ENCODE results near the gene DDX46. TPM values are rescaled to one million over a fixed set of nuclear protein-coding genes. Genes with fewer than 3 reads are reported as not detected.

Gene DDX46
- total RNA-seq, 1 donor = 29.8 TPM

DNA sequence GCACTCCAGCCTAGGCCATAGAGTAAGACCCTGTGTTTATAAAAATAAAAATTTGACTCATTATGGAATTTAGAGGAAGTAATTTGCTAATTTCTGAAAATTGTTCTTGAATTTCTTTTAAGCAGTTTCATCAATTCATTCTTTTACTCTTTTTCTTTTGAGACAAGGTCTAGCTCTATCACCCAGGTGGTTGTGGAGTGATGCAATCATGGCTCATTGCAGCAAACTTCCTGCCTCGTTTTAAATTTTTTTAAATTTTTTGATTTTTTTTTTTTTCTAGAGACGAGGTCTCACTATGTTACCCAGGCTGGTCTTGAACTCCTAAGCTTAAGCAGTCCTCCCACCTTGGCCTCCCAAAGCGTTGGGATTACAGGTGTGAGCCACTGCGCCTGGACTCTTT is 23.3 kb upstream of the DDX46 start:
- no peak overlapping the region for H3K4me3 ChIP-seq (ENCODE audit: low read depth, low read length)
- TF ChIP-seq, protein P1, sequence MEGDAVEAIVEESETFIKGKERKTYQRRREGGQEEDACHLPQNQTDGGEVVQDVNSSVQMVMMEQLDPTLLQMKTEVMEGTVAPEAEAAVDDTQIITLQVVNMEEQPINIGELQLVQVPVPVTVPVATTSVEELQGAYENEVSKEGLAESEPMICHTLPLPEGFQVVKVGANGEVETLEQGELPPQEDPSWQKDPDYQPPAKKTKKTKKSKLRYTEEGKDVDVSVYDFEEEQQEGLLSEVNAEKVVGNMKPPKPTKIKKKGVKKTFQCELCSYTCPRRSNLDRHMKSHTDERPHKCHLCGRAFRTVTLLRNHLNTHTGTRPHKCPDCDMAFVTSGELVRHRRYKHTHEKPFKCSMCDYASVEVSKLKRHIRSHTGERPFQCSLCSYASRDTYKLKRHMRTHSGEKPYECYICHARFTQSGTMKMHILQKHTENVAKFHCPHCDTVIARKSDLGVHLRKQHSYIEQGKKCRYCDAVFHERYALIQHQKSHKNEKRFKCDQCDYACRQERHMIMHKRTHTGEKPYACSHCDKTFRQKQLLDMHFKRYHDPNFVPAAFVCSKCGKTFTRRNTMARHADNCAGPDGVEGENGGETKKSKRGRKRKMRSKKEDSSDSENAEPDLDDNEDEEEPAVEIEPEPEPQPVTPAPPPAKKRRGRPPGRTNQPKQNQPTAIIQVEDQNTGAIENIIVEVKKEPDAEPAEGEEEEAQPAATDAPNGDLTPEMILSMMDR (IDR thresholded peaks at IDR 0.05; ENCODE audit: insufficient read depth, low read depth, low read length) = no peak
- no peak for DNase-seq (ENCODE audit: low read depth)

DNA sequence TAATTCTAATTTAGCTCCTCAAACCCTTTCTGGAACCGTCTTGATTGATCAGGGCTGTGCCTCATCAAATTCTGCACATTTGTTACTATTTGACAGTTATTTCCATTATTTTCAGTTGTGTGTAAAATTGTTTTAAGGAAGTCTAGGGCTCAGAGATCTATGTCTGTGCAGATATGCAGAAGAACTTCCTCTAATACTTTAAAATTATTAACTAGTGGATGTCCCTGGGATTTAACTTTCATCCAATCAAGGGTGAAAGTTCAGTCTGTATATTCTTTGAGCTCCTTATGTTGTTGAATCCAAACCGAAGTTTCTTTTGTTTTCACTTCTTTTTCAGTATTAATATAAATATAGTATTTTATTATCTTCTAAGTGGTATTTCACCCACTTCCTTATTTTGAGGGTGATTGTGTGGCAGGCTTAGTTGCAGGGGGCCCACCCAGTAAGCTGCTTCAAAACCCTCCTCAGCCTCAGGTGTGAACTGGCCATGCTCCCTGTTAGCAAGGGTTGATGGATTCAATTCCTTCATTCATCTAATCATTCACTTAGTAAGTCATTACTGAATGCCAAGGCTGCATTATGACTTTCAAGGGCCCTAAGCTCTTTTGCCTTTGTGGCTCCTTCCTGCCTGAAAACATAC is 22.3 kb upstream of the DDX46 start:
- H3K4me3 ChIP-seq (ENCODE audit: low read depth, low read length) = no peak overlapping the region
- DNase-seq (ENCODE audit: low read depth) = no peak
- TF ChIP-seq, protein P1 (IDR thresholded peaks at IDR 0.05; ENCODE audit: insufficient read depth, low read depth, low read length) = no peak

DNA sequence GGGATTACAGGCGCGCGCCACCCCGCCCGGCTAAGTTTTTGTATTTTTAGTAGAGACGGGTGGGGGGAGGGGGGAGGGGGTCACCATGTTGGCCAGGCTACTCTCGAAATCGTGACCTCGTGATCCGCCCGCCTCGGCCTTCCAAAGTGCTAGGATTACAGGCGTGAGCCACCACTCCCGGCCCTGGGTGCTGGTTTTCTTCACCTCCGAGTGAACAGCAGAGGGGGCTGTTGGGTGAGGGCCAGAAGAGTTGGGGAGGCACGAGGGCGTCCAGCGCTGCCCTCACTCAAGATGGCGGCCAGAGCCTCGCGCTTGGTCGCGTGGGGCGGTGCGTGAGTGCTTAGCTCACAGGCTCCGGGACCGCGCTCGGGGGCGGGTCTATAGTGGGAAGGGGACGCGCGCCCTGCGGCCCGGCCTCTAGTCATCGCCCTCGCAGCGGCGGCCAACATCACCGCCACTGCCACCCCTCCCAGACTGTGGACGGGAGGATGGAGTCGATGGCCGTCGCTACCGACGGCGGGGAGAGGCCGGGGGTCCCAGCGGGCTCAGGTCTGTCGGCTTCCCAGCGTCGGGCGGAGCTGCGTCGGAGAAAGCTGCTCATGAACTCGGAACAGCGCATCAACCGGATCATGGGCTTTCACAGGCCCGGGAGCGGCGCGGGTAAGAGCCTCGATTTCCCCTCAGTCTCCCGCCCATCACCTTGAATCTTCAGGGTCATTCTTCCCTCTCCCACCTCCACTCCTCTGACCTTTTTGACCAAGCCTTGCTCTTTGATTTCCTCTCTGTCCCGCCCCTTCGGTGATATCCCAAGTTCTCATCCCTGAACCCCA is 20.2 kb upstream of the DDX46 start, which contains the start of gene CAMLG:
Gene CAMLG, plus strand, starts transcription at position 416 of the 830 bp plus-strand sequence. Its CDS starts 73 bp downstream, at position 489.
- peak; percentile 99 for DNase-seq (ENCODE audit: low read depth)
- H3K4me3 ChIP-seq (ENCODE audit: low read depth, low read length) = peak within 1 kb of the TSS; percentile 85
- TF ChIP-seq, protein P1 (IDR thresholded peaks at IDR 0.05; ENCODE audit: insufficient read depth, low read depth, low read length) = peak; percentile 54

DNA sequence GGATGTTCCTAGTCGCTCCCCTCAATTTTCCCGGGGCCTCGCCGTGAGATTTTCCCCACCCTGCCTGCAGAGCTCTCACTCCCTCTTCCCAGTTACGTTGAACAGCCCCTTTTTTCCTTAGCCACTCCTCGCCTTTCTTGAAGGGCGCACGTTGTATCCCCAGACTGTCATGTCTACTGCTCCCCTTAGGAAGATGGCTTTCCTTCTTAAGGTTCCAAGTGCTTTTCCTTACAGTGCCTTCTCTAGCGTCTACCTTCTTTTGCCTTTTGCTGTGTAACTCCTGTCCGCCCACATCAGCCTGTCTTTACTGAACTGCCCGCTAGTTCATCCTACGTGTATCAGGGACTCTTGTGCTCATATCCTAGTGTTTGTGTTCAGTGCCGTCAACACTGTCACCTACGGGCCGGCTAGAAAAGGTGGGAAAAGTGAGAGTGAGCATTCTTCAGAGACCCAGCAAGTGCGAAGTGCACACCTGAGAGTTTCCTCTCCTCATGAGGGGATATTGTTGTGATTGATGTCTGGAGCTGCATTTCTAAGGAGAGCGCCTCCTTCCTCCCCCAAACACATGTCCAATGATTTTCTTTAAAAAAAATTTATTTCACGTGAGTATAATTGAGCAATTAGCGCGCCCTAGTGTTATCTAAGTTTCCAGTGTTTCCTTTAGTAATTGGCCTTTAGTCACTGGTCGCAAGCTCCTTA is 19.5 kb upstream of the DDX46 start:
- peak overlapping the region; percentile 85 for H3K4me3 ChIP-seq (ENCODE audit: low read depth, low read length)
- TF ChIP-seq, protein P1 (IDR thresholded peaks at IDR 0.05; ENCODE audit: insufficient read depth, low read depth, low read length) = peak; percentile 7
- peak; percentile 54 for DNase-seq (ENCODE audit: low read depth)

DNA sequence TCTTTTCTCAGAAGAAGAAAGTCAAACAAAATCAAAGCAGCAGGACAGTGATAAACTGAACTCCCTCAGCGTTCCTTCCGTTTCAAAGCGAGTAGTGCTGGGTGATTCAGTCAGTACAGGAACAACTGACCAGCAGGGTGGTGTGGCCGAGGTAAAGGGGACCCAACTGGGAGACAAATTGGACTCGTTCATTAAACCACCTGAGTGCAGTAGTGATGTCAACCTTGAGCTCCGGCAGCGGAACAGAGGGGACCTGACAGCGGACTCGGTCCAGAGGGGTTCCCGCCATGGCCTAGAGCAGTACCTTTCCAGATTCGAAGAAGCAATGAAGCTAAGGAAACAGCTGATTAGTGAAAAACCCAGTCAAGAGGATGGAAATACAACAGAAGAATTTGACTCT is 17.5 kb upstream of the DDX46 start:
- no peak for DNase-seq (ENCODE audit: low read depth)
- H3K4me3 ChIP-seq (ENCODE audit: low read depth, low read length) = no peak overlapping the region
- TF ChIP-seq, protein P1 (IDR thresholded peaks at IDR 0.05; ENCODE audit: insufficient read depth, low read depth, low read length) = no peak

DNA sequence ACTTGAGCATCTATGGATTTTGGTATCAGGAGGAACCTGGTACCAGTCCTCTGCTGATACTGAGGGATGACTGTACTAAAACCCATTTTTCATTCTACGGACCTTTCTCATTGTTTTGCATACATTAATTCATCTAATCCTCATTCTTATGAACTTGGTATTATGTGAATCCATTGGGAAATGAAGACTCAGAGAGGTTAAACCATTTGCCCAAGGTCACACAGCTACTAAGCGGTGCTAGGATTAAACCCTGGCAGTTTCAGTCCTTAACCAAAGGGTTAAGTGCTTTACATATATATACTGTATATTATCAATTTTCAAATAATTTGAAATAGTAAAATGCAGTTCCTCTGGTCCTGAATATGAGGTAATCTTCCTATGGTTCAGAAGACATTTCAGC is 16.4 kb upstream of the DDX46 start:
- no peak overlapping the region for H3K4me3 ChIP-seq (ENCODE audit: low read depth, low read length)
- DNase-seq (ENCODE audit: low read depth) = no peak
- TF ChIP-seq, protein P1 (IDR thresholded peaks at IDR 0.05; ENCODE audit: insufficient read depth, low read depth, low read length) = no peak

Measured in fibroblast of villous mesenchyme (primary cell).